Left lung (tissue), 10 donors: ENCODE measurements around the gene LSM4. TPM values are rescaled to one million over a fixed set of nuclear protein-coding genes. Genes with fewer than 3 reads are reported as not detected.

ENCODE experiments used
- ATAC-seq: fragments of 200-7000 bp; cut with Tn5 transposase; one replicate; pipeline ENCODE4 v1.9.1; 2020; ENCODE audit warnings: moderate library complexity
- DNase-seq, 4 donors: peaks; one replicate each; pipeline ENCODE4 v3.0.0-alpha.2; 2013 to 2020
- H3K27ac ChIP-seq, 2 donors: fragments of 200-600 bp; sonication (generic) in 1 of 2; one replicate each; pipeline versions ENCODE4 v1.5.0 to v1.8.0; 2020 to 2021
- H3K27me3 ChIP-seq, 2 donors: fragments of 200-600 bp; sonication (generic) in 1 of 2; one replicate each; pipeline versions ENCODE4 v1.5.0 to v1.8.0; 2020 to 2021
- H3K36me3 ChIP-seq, 2 donors: fragments of 200-600 bp; sonication (generic) in 1 of 2; one replicate each; pipeline versions ENCODE4 v1.5.0 to v1.8.0; 2020 to 2021
- H3K4me1 ChIP-seq, 2 donors: fragments of 200-600 bp; one replicate each; pipeline ENCODE4 v1.8.0; 2021
- H3K4me3 ChIP-seq, 2 donors: fragments of 200-600 bp; sonication (generic) in 1 of 2; one replicate each; pipeline versions ENCODE4 v1.5.0 to v1.8.0; 2020 to 2021; ENCODE audit warnings: mild to moderate bottlenecking in 1 of 2
- H3K9me3 ChIP-seq, 2 donors: fragments of 200-600 bp; sonication (generic) in 1 of 2; one replicate each; pipeline versions ENCODE4 v1.5.0 to v1.8.0; 2020 to 2021
- CTCF ChIP-seq, 2 donors: fragments of 200-600 bp; sonication (generic) in 1 of 2; IDR thresholded peaks; one replicate each; pipeline versions ENCODE4 v1.5.0 to v1.8.0; 2021; ENCODE audit warnings: antibody characterized with exemption in 2 of 2
- intact Hi-C, 2 donors: fragments of 100-400 bp; cut with DNase I; formaldehyde crosslinking; loops; one replicate each; pipeline versions ENCODE4 v1.11.2 to v1.14.2; 2022
- polyA plus RNA-seq, 6 donors: library from polyadenylated mRNA; unstranded; fragments of 120-200 nt; gene quantifications; one replicate each; pipeline ENCODE4 v1.2.1, GENCODE V29; 2013; ENCODE audit not compliant: insufficient read length in 6 of 6
- total RNA-seq, 2 donors: library from RNA; stranded (reverse); fragmentation: NEBNext Ultra II Directional; extraction: Animal tissue kit (Norgen Biotek cat#: 25700); gene quantifications; one replicate each; pipeline ENCODE4 v1.2.1, GENCODE V29; 2021
- donor health status: DM: no; HTN: yes; CAD: no.
- donor health status: DM: no; HTN: no; CAD: no.

LSM4 gene
- total and polyA plus RNA-seq, 8 donors: 72.7 to 121 (median 84.8) TPM

GRCh38 chr19:18263324-18264136 is 59.3 kb downstream of the LSM4 start:
- no peak for ATAC-seq
- TF ChIP-seq CTCF (IDR thresholded peaks at IDR 0.05): no peak
- Histone ChIP-seq H3K36me3 (peaks cover 0 to 36% of the 10 kb centered on the region in 2 donors), H3K4me1 (no peaks in the 10 kb centered on the region), H3K4me3 (no peak overlapping the region), H3K27me3 (no peaks in the 10 kb centered on the region), H3K27ac (no peak overlapping the region), H3K9me3 (no peaks in the 10 kb centered on the region)
- intact Hi-C loops: no loop called here
- no peak for DNase-seq

- no peak for DNase-seq
Measured at GRCh38 chr19:18262917-18263316, 60.0 kb downstream of the LSM4 start.

GRCh38 chr19:18262144-18262543 is 60.7 kb downstream of the LSM4 start:
- Histone ChIP-seq H3K36me3 (peaks cover 0 to 38% of the 10 kb centered on the region in 2 donors), H3K27me3 (no peaks in the 10 kb centered on the region)

More at GRCh38 chr19:18262917-18263316, 60.0 kb downstream of the LSM4 start:
- no peaks in the 10 kb centered on the region for H3K27me3 ChIP-seq
- H3K27ac ChIP-seq: no peak overlapping the region
- H3K4me1 ChIP-seq: no peaks in the 10 kb centered on the region
- peaks cover 0 to 39% of the 10 kb centered on the region in 2 donors for H3K36me3 ChIP-seq
- TF ChIP-seq CTCF (IDR thresholded peaks at IDR 0.05): no peak
- intact Hi-C loops: no loop called here
- no peaks in the 10 kb centered on the region for H3K9me3 ChIP-seq
- H3K4me3 ChIP-seq: no peak overlapping the region
- ATAC-seq: no peak

GRCh38 chr19:18261474-18261873 is 61.4 kb downstream of the LSM4 start:
- ATAC-seq (no peak), DNase-seq (no peak)
- H3K9me3 ChIP-seq: no peaks in the 10 kb centered on the region
- H3K27ac ChIP-seq: no peak overlapping the region
- no peaks in the 10 kb centered on the region for H3K27me3 ChIP-seq
- no peak overlapping the region for H3K4me3 ChIP-seq
- no peak for TF ChIP-seq CTCF (IDR thresholded peaks at IDR 0.05)
- intact Hi-C loops: no loop called here
- H3K36me3 ChIP-seq: peaks cover 0 to 33% of the 10 kb centered on the region in 2 donors
- H3K4me1 ChIP-seq: no peaks in the 10 kb centered on the region

More at GRCh38 chr19:18262144-18262543, 60.7 kb downstream of the LSM4 start:
- intact Hi-C loops: no loop called here
- no peak for TF ChIP-seq CTCF (IDR thresholded peaks at IDR 0.05)
- no peak overlapping the region for H3K27ac ChIP-seq
- DNase-seq: no peak
- H3K4me1 ChIP-seq: no peaks in the 10 kb centered on the region
- H3K4me3 ChIP-seq: no peak overlapping the region
- ATAC-seq: no peak
- H3K9me3 ChIP-seq: no peaks in the 10 kb centered on the region

GRCh38 chr19:18259893-18260292 is 63.0 kb downstream of the LSM4 start:
- no peak overlapping the region for H3K4me3 ChIP-seq
- no peaks in the 10 kb centered on the region for H3K4me1 ChIP-seq
- H3K36me3 ChIP-seq: peaks cover 0 to 18% of the 10 kb centered on the region in 2 donors
- H3K9me3 ChIP-seq: no peaks in the 10 kb centered on the region
- intact Hi-C loops: loop anchor here in 1 of 2 donors (10.0 kb wide), 1 partner anchor 55 kb away; the partner anchor contains the start of gene RAB3A
- ATAC-seq (no peak), DNase-seq (no peak)
- H3K27ac ChIP-seq: no peak overlapping the region
- TF ChIP-seq CTCF (IDR thresholded peaks at IDR 0.05): no peak
- H3K27me3 ChIP-seq: peaks cover 0 to 9% of the 10 kb centered on the region in 2 donors
